GM12878 (cell line): ENCODE data around the gene CHCHD3. TPM values are rescaled to one million over a fixed set of nuclear protein-coding genes. Genes with fewer than 3 reads are reported as not detected.

Experiments used
- ATAC-seq: fragments of 200-7000 bp; cut with Tn5 transposase; 3 replicates; pipeline ENCODE4 v1.9.1; 2020; ENCODE audit warnings: mild to moderate bottlenecking, moderate library complexity
- BruUV-seq: library from RNA; stranded (reverse); fragments of 400-500 nt; replicated peaks from 2 replicates; lab custom pipeline; 2021; lab: Mats Ljungman, UMichigan
- CTCF ChIA-PET: fragments of 300-600 bp; sonication (Branson Sonifier 250); formaldehyde crosslinking; extraction: SDS; loops from one replicate; lab custom pipeline; 2021; ENCODE audit warnings: inconsistent platforms; lab: Yijun Ruan, JAX
- POLR2A ChIA-PET: fragments of 350-600 bp; formaldehyde crosslinking; extraction: SDS; loops from one replicate; lab custom pipeline; 2021; ENCODE audit warnings: inconsistent platforms; lab: Charles Lee
- RAD21 ChIA-PET: fragments of 300-600 bp; sonication (Branson Sonifier 250); formaldehyde crosslinking; loops from one replicate; lab custom pipeline; 2023; ENCODE audit warnings: antibody characterized with exemption; ENCODE audit not compliant: unreplicated experiment; lab: Charles Lee
- SMC1A ChIA-PET: fragments of 300-600 bp; sonication (Branson Sonifier 250); formaldehyde crosslinking; loops from one replicate; lab custom pipeline; 2023; ENCODE audit not compliant: unreplicated experiment, uncharacterized antibody; lab: Charles Lee
- DNase-seq: peaks from one replicate; pipeline ENCODE4 v3.0.0-alpha.2; 2011; ENCODE audit warnings: low read depth, low spot score
- FAIRE-seq: peaks from 3 replicates; lab custom pipeline; 2011; peaks lifted over from hg19 to GRCh38; lab: Jason Lieb, UNC
- H2AFZ ChIP-seq: 2 replicates; pipeline ENCODE4 v1.6.0; 2011; ENCODE audit warnings: low read depth, low read length, control low read depth; ENCODE audit not compliant: control insufficient read depth
- H3K27ac ChIP-seq: 2 replicates; pipeline ENCODE4 v1.5.1; 2011; ENCODE audit warnings: control low read depth; ENCODE audit not compliant: control insufficient read depth, insufficient read depth
- H3K27me3 ChIP-seq, 2 experiments: replicated peaks in 1 of 2; 2 replicates each; pipeline versions ENCODE4 v1.6.0 to v1.6.1; 2011; ENCODE audit warnings: low read length in 1 of 2; ENCODE audit not compliant: control insufficient read depth in 2 of 2, insufficient read depth in 2 of 2
- H3K36me3 ChIP-seq, 2 experiments: 2 replicates each; pipeline ENCODE4 v1.5.1; 2011; ENCODE audit warnings: low read length in 1 of 2; ENCODE audit not compliant: control insufficient read depth in 2 of 2, insufficient read depth in 2 of 2
- H3K4me1 ChIP-seq: 2 replicates; pipeline ENCODE4 v1.6.1; 2011; ENCODE audit warnings: mild to moderate bottlenecking, low read length, moderate library complexity, mixed read lengths; ENCODE audit not compliant: control insufficient read depth, insufficient read depth
- H3K4me2 ChIP-seq: 2 replicates; pipeline ENCODE4 v1.6.0; 2011; ENCODE audit warnings: control low read depth; ENCODE audit not compliant: control insufficient read depth, insufficient read depth
- H3K4me3 ChIP-seq: fragments of 200-600 bp; sonication (generic); 2 replicates; pipeline ENCODE4 v1.5.1; 2016
- H3K79me2 ChIP-seq: 2 replicates; pipeline ENCODE4 v1.6.0; 2011; ENCODE audit warnings: low read length; ENCODE audit not compliant: control insufficient read depth, insufficient read depth
- H3K9ac ChIP-seq: 2 replicates; pipeline ENCODE4 v1.8.0; 2011; ENCODE audit warnings: low read length, control low read depth, mixed read lengths; ENCODE audit not compliant: control insufficient read depth, insufficient read depth
- H3K9me3 ChIP-seq: replicated peaks from 3 replicates; pipeline ENCODE4 v1.5.1; 2011; ENCODE audit warnings: mild to moderate bottlenecking, low read length; ENCODE audit not compliant: control insufficient read depth, insufficient read depth
- H4K20me1 ChIP-seq: 2 replicates; pipeline ENCODE4 v1.6.0; 2011; ENCODE audit not compliant: control insufficient read depth, insufficient read depth
- ATF7 ChIP-seq: fragments of 450-650 bp; IDR thresholded peaks from 2 replicates; pipeline ENCODE4 v1.6.1; 2016; ENCODE audit warnings: low read depth, mild to moderate bottlenecking
- FOXK2 ChIP-seq: fragments of 450-650 bp; IDR thresholded peaks from 2 replicates; pipeline ENCODE4 v1.6.1; 2017; ENCODE audit warnings: mild to moderate bottlenecking, moderate library complexity
- GABPA ChIP-seq: IDR thresholded peaks from 2 replicates; pipeline ENCODE4 v1.6.1; 2014; ENCODE audit warnings: antibody characterized with exemption, low read depth, mild to moderate bottlenecking, inconsistent platforms
- IKZF1 ChIP-seq: fragments of 450-650 bp; conservative IDR thresholded peaks from 2 replicates; pipeline ENCODE4 v1.6.1; 2017; ENCODE audit warnings: antibody characterized with exemption, mild to moderate bottlenecking
- JUND ChIP-seq: IDR thresholded peaks from 2 replicates; pipeline ENCODE4 v1.6.1; 2012; ENCODE audit warnings: low read depth, mild to moderate bottlenecking, low read length, improper control_type of control experiment, moderate library complexity
- SKIL ChIP-seq: fragments of 450-650 bp; IDR thresholded peaks from 2 replicates; pipeline ENCODE4 v1.6.1; 2017; ENCODE audit warnings: mild to moderate bottlenecking, low read depth, inconsistent platforms; ENCODE audit not compliant: poor library complexity, severe bottlenecking
- USF1 ChIP-seq: IDR thresholded peaks from 2 replicates; pipeline ENCODE4 v1.6.1; 2011; ENCODE audit warnings: borderline replicate concordance, low read depth, mild to moderate bottlenecking, moderate library complexity, mixed read lengths, low read length; ENCODE audit not compliant: insufficient read depth; ENCODE audit errors: extremely low read length
- WGBS: methylation state at CpG from one replicate; pipeline ENCODE4 v1.1.6; 2016; ENCODE audit warnings: low lambda C conversion rate; ENCODE audit not compliant: insufficient replicate concordance, insufficient coverage; ENCODE audit errors: missing lambda C conversion rate; 5-methylcytosine and 5-hydroxymethylcytosine counted together
- in situ Hi-C: fragments of 300-500 bp; cut with MboI; formaldehyde crosslinking; loops from 9 replicates; pipeline ENCODE4 v1.14.3; 2018; ENCODE audit warnings: mixed read lengths
- intact Hi-C: fragments of 100-400 bp; cut with micrococcal nuclease; formaldehyde crosslinking; loops from one replicate; pipeline ENCODE4 v1.14.2; 2022; ENCODE audit not compliant: unreplicated experiment
- polyA plus RNA-seq, 11 experiments: library from polyadenylated mRNA; depleted of rRNA in 4 of 11; unstranded in 6 of 11; stranded (reverse) in 5 of 11; fragments of >200 nt; fragmentation: Nextera tagmentation in 4 of 11; fragmentation: Illumina TruSeq in 1 of 11; extraction: Ambion mirVana in 4 of 11; extraction: Trizol in 1 of 11; gene quantifications; 1 replicate in 1 of 11; 2 replicates in 10 of 11; pipeline versions ENCODE4 v1.2.1 to v1.2.3, GENCODE V29; 2011 to 2016; ENCODE audit warnings: inconsistent platforms in 2 of 11, missing spikeins in 2 of 11, low read depth in 1 of 11
- total RNA-seq, 4 experiments: library from RNA; depleted of rRNA in 3 of 4; stranded (reverse); fragments of >200 nt in 3 of 4; fragmentation: Illumina TruSeq in 1 of 4; extraction: Trizol in 1 of 4; gene quantifications; 2 replicates each; pipeline versions ENCODE4 v1.2.1 to v1.2.3, GENCODE V29; 2013 to 2021
- TF ChIP-seq, protein P1 (sequence below): fragments of 450-650 bp; IDR thresholded peaks from 2 replicates; pipeline ENCODE4 v1.6.1; 2017; ENCODE audit warnings: low read depth, mild to moderate bottlenecking, moderate library complexity

Gene CHCHD3
- total and polyA plus RNA-seq, 10 of the 15 experiments (the other 5 are each of a cell fraction or from before 2014, with no cell fraction given): 38.3 to 178 (median 96.2) TPM

- Histone ChIP-seq H3K79me2 (no peaks in the 10 kb centered on the region), H3K4me1 (no peaks in the 10 kb centered on the region), H3K27ac (no peak overlapping the region), H4K20me1 (no peaks in the 10 kb centered on the region), H3K4me2 (no peak overlapping the region), H3K27me3 (no peaks in the 10 kb centered on the region), H3K9ac (no peak overlapping the region), H3K36me3 (peaks cover 2 to 8% of the 10 kb centered on the region in 2 experiments; a peak in 1 of 4 replicates), H3K4me3 (no peak overlapping the region), H2AFZ (no peak overlapping the region), H3K9me3 (no peaks in the 10 kb centered on the region)
- POLR2A ChIA-PET: no interaction called here
- FAIRE-seq: no peak
- intact Hi-C loops (no loop called here), in situ Hi-C loops (no loop called here)
- ATAC-seq: no peak
- BruUV-seq: no TSS peak
- TF ChIP-seq GABPA (no peak), IKZF1 (no peak), FOXK2 (no peak)
- SMC1A ChIA-PET: interaction anchor here (1.2 to 2.8 kb wide), 2 partner anchors 10 to 15 kb away, joined by 3 to 8 read pairs; no protein-coding TSS in a partner anchor
- DNase-seq: no peak
- CTCF ChIA-PET: interaction anchor here (1.2 kb wide), 1 partner anchor 644 kb away, joined by 4 read pairs; no protein-coding TSS in a partner anchor
- WGBS: 0% methylated on average over 1 of the region's 1 CpG
- RAD21 ChIA-PET: no interaction called here
These were observed 290.9 kb downstream of the CHCHD3 start for GRCh38 chr7:132791036-132791435.

DNA sequence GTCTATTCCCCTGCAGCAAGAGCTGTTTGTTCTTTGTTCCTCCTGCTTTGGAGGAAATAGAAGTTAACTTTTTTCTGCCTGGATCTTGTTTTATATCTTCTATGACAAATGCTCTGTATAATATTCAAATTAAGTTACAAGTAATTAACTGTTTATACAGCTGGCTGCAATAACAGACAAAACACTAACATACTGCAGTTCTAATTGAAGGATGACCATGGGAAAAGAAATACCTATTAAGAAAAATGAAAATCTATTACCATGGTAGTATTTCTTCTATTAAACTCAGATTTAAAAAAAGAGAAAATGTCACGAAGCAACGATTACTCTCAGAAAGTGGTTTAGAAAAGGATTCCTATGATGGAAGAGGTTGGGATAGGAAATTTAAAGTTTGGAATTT, 291.8 kb downstream of the CHCHD3 start:
- ChIA-PET POLR2A (no interaction called here), SMC1A (interaction anchor here (1.0 to 2.8 kb wide), 2 partner anchors 11 to 267 kb away, joined by 3 to 8 read pairs; no protein-coding TSS in a partner anchor), CTCF (interaction anchor here (0.9 kb wide), 1 partner anchor 58 kb away, joined by 3 read pairs; no protein-coding TSS in a partner anchor), RAD21 (no interaction called here)
- ATAC-seq (no peak), DNase-seq (no peak), FAIRE-seq (no peak)
- Histone ChIP-seq H2AFZ (no peak overlapping the region), H3K4me2 (no peak overlapping the region), H3K27ac (no peak overlapping the region), H3K4me1 (no peaks in the 10 kb centered on the region), H3K9me3 (no peaks in the 10 kb centered on the region), H3K4me3 (no peak overlapping the region), H3K36me3 (peaks cover 2 to 8% of the 10 kb centered on the region in 2 experiments; a peak in 2 of 4 replicates), H3K27me3 (no peaks in the 10 kb centered on the region), H4K20me1 (no peaks in the 10 kb centered on the region), H3K9ac (no peak overlapping the region), H3K79me2 (no peaks in the 10 kb centered on the region)
- 96% methylated on average over 2 of the region's 2 CpGs for WGBS
- intact Hi-C loops: no loop called here
- in situ Hi-C loops: no loop called here
- BruUV-seq: no TSS peak
- TF ChIP-seq, protein P1, sequence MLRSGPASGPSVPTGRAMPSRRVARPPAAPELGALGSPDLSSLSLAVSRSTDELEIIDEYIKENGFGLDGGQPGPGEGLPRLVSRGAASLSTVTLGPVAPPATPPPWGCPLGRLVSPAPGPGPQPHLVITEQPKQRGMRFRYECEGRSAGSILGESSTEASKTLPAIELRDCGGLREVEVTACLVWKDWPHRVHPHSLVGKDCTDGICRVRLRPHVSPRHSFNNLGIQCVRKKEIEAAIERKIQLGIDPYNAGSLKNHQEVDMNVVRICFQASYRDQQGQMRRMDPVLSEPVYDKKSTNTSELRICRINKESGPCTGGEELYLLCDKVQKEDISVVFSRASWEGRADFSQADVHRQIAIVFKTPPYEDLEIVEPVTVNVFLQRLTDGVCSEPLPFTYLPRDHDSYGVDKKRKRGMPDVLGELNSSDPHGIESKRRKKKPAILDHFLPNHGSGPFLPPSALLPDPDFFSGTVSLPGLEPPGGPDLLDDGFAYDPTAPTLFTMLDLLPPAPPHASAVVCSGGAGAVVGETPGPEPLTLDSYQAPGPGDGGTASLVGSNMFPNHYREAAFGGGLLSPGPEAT: no peak
- no peak for TF ChIP-seq SKIL
- no peak for TF ChIP-seq USF1
- TF ChIP-seq JUND: no peak
- no peak for TF ChIP-seq ATF7
